ENCODE measurements around the gene SSBP3. TPM values are rescaled to one million over a fixed set of nuclear protein-coding genes. Genes with fewer than 3 reads are reported as not detected.

The SSBP3 gene
- polyA plus RNA-seq, 1 of the 3 experiments (the other 2 are of a cell fraction): 26.2 TPM

- peaks cover 0 to 6% of the 10 kb centered on the region in 2 experiments for H3K36me3 ChIP-seq (replicated peaks in 1 of 2; ENCODE audit: control insufficient read depth in 1 of 2, insufficient read depth in 2 of 2, low read length in 1 of 2)
- no peaks in the 10 kb centered on the region for H3K27me3 ChIP-seq (ENCODE audit: insufficient read depth)
- ChIA-PET CTCF (interaction anchor here (1.0 kb wide), 1 partner anchor 81 kb away, joined by 3 read pairs; no protein-coding TSS in a partner anchor), POLR2A (no interaction called here)
- H3K79me2 ChIP-seq (ENCODE audit: insufficient read depth): 0 out of 2 replicates have a peak, but pooled peaks cover 5% of the 10 kb centered on the region
- H3K27ac ChIP-seq (ENCODE audit: low read depth in 2 of 2, low read length in 1 of 2): peak overlapping the region in 1 of 2 experiments; percentile 66; a peak in 2 of 4 replicates
- H3K4me3 ChIP-seq (ENCODE audit: low read depth in 2 of 2, low read length in 1 of 2): no peak overlapping the region
- H3K9me3 ChIP-seq: no peaks in the 10 kb centered on the region
- H4K20me1 ChIP-seq (ENCODE audit: insufficient read depth): peaks cover 34% of the 10 kb centered on the region
- H3F3A ChIP-seq (replicated peaks; ENCODE audit: insufficient read depth): no peaks in the 10 kb centered on the region
- H3K4me2 ChIP-seq: 0 out of 2 replicates have a peak overlapping the region, but pooled peaks have one; percentile 7
- H3K9ac ChIP-seq: no peak overlapping the region
- no peaks in the 10 kb centered on the region for H3K9me2 ChIP-seq
- H2AFZ ChIP-seq (ENCODE audit: low read depth): no peak overlapping the region
- peak; percentile 85 for DNase-seq
- H3K4me1 ChIP-seq (ENCODE audit: control insufficient read depth in 1 of 2, insufficient read depth in 2 of 2, low read depth in 1 of 2, low read length in 1 of 2): peaks cover 0 to 69% of the 10 kb centered on the region in 2 experiments; a peak in 2 of 4 replicates
- 46% methylated on average over 4 of the region's 4 CpGs for WGBS (ENCODE audit: low lambda C conversion rate)
- 0 out of 2 replicates have a peak, but pooled peaks have one; percentile 13 for TF ChIP-seq TCF12 (IDR thresholded peaks at IDR 0.05)
- no peak for TF ChIP-seq TAF1 (IDR thresholded peaks at IDR 0.05; ENCODE audit: borderline replicate concordance, low read depth, low read length)
- no peak for TF ChIP-seq GABPA (IDR thresholded peaks at IDR 0.05; ENCODE audit: low read depth)
- TF ChIP-seq PBX3 (IDR thresholded peaks at IDR 0.05): no peak
- no peak for TF ChIP-seq FOXM1 (IDR thresholded peaks at IDR 0.05; ENCODE audit: low read depth)
- peak; percentile 79; the same call in 1 of the 2 replicates for TF ChIP-seq MXI1 (IDR thresholded peaks at IDR 0.05; ENCODE audit: low read depth, low read length)
- TF ChIP-seq FOSL2 (IDR thresholded peaks at IDR 0.05; ENCODE audit: borderline replicate concordance, low read depth): no peak
- TF ChIP-seq, protein P1, sequence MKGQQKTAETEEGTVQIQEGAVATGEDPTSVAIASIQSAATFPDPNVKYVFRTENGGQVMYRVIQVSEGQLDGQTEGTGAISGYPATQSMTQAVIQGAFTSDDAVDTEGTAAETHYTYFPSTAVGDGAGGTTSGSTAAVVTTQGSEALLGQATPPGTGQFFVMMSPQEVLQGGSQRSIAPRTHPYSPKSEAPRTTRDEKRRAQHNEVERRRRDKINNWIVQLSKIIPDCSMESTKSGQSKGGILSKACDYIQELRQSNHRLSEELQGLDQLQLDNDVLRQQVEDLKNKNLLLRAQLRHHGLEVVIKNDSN (IDR thresholded peaks at IDR 0.05; ENCODE audit: borderline replicate concordance, low read depth): no peak
- no peak for TF ChIP-seq NRF1 (IDR thresholded peaks at IDR 0.05; ENCODE audit: low read depth, low read length)
- TF ChIP-seq ELF1 (IDR thresholded peaks at IDR 0.05): no peak
- TF ChIP-seq ZBTB33 (IDR thresholded peaks at IDR 0.05; ENCODE audit: borderline replicate concordance, low read depth): no peak
- TF ChIP-seq CTCF (IDR thresholded peaks at IDR 0.05): no peak
- TF ChIP-seq SMC3 (IDR thresholded peaks at IDR 0.05; ENCODE audit: low read depth, low read length): peak; percentile 13; the same call in 1 of the 2 replicates
- TF ChIP-seq RAD21 (IDR thresholded peaks at IDR 0.05; ENCODE audit: low read length): peak; percentile 38
- TF ChIP-seq REST (IDR thresholded peaks at IDR 0.05; ENCODE audit: low read depth, low read length): no peak
- TF ChIP-seq RFX5 (IDR thresholded peaks at IDR 0.05; ENCODE audit: low read length): peak; percentile 19; the same call in 1 of the 2 replicates
- TF ChIP-seq EZH2phosphoT487 (IDR thresholded peaks at IDR 0.05; ENCODE audit: borderline replicate concordance, low read depth): no peak
- TF ChIP-seq FOXJ3 (CRISPR knock-in tag; IDR thresholded peaks at IDR 0.05): peak; percentile 35
- TF ChIP-seq EP300 (IDR thresholded peaks at IDR 0.05; ENCODE audit: borderline replicate concordance in 1 of 2, low read depth in 1 of 2, low read length in 1 of 2): peak in 1 of 2 experiments; percentile 74; a peak in 2 of 4 replicates
- no peak for TF ChIP-seq NFIC (IDR thresholded peaks at IDR 0.05; ENCODE audit: borderline replicate concordance)
- TF ChIP-seq MAX (IDR thresholded peaks at IDR 0.05; ENCODE audit: low read depth): no peak
- peak; percentile 97 for TF ChIP-seq GATA2 (CRISPR knock-in tag; IDR thresholded peaks at IDR 0.05)
- no peak for TF ChIP-seq JUND (IDR thresholded peaks at IDR 0.05)
- no peak for TF ChIP-seq POLR2AphosphoS5 (IDR thresholded peaks at IDR 0.05; ENCODE audit: low read depth, low read length)
These were observed 52.2 kb downstream of the SSBP3 start for GRCh38 chr1:54353959-54354358.
